GM08714 (cell line): ENCODE results near the gene B4GALNT1.
"Not testable (repeated sequence)": the region's sequence is repeated elsewhere in the genome, so short reads cannot be mapped to it uniquely, and the experiment has no call there.

Experiments
- H3K4me3 ChIP-seq: fragments of 200-500 bp; sonication (Bioruptor generic); 2 replicates; pipeline ENCODE4 v1.5.1; 2014; ENCODE audit warnings: mild to moderate bottlenecking, low read length, inconsistent platforms
- ZNF274 ChIP-seq: IDR thresholded peaks from 2 replicates; pipeline ENCODE4 v1.6.1; 2012; ENCODE audit warnings: mild to moderate bottlenecking, low read depth, low read length

The B4GALNT1 gene

GRCh38 chr12:57641699-57642442 lies 8.9 kb upstream of the B4GALNT1 start:
- TF ChIP-seq ZNF274, result no peak
- H3K4me3 ChIP-seq, result no peak overlapping the region

GRCh38 chr12:57640175-57641042 lies 7.4 kb upstream of the B4GALNT1 start:
- no peak overlapping the region for H3K4me3 ChIP-seq
- TF ChIP-seq ZNF274, result no peak

- H3K4me3 ChIP-seq, result no peak overlapping the region
- no peak for TF ChIP-seq ZNF274
Measured at GRCh38 chr12:57638096-57638495, 5.1 kb upstream of the B4GALNT1 start.

GRCh38 chr12:57637364-57637763 lies 4.4 kb upstream of the B4GALNT1 start:
- no peak overlapping the region for H3K4me3 ChIP-seq
- no peak for TF ChIP-seq ZNF274

- not testable (repeated sequence) for H3K4me3 ChIP-seq
Measured at GRCh38 chr12:57636731-57637130, 3.7 kb upstream of the B4GALNT1 start.

GRCh38 chr12:57632073-57632957 lies 686 bp downstream of the B4GALNT1 start:
- no peak for TF ChIP-seq ZNF274
- H3K4me3 ChIP-seq, result peak overlapping the region; percentile 65

- TF ChIP-seq ZNF274, result no peak
- H3K4me3 ChIP-seq, result no peak overlapping the region
Measured at GRCh38 chr12:57631566-57632072, 1.4 kb downstream of the B4GALNT1 start.

GRCh38 chr12:57630891-57631433 lies 2.0 kb downstream of the B4GALNT1 start:
- H3K4me3 ChIP-seq, result no peak overlapping the region
- TF ChIP-seq ZNF274, result no peak

GRCh38 chr12:57629897-57630471 lies 3.0 kb downstream of the B4GALNT1 start:
- TF ChIP-seq ZNF274, result no peak
- H3K4me3 ChIP-seq, result no peak overlapping the region

GRCh38 chr12:57628280-57629191 lies 4.5 kb downstream of the B4GALNT1 start:
- H3K4me3 ChIP-seq, result no peak overlapping the region
- TF ChIP-seq ZNF274, result no peak

- no peak for TF ChIP-seq ZNF274
- no peak overlapping the region for H3K4me3 ChIP-seq
Measured at GRCh38 chr12:57627501-57628279, 5.3 kb downstream of the B4GALNT1 start.

GRCh38 chr12:57626921-57627445 lies 6.0 kb downstream of the B4GALNT1 start:
- no peak overlapping the region for H3K4me3 ChIP-seq
- no peak for TF ChIP-seq ZNF274
